Sigmoid colon (tissue), 7 donors: ENCODE results near the gene SDCCAG8. TPM values are rescaled to one million over a fixed set of nuclear protein-coding genes. Genes with fewer than 3 reads are reported as not detected.

Experiments used
- DNase-seq: peaks from one replicate; pipeline ENCODE4 v3.0.0-alpha.2; 2019
- H3K27ac ChIP-seq, 4 donors: fragments of 200-600 bp; sonication (generic); one replicate each; pipeline ENCODE4 v1.5.1; 2016 to 2019; ENCODE audit warnings: mild to moderate bottlenecking in 1 of 4
- H3K27me3 ChIP-seq, 3 donors: fragments of 200-600 bp; sonication (generic); one replicate each; pipeline ENCODE4 v1.5.1; 2019; ENCODE audit warnings: mild to moderate bottlenecking in 1 of 3
- H3K36me3 ChIP-seq, 4 donors: fragments of 200-600 bp; sonication (generic); one replicate each; pipeline ENCODE4 v1.5.1; 2016 to 2019
- H3K4me1 ChIP-seq, 4 donors: fragments of 200-600 bp; sonication (generic); one replicate each; pipeline ENCODE4 v1.5.1; 2017 to 2019
- H3K4me3 ChIP-seq, 4 donors: fragments of 200-600 bp; sonication (generic); one replicate each; pipeline ENCODE4 v1.5.1; 2017 to 2019; ENCODE audit warnings: mild to moderate bottlenecking in 2 of 4, moderate library complexity in 1 of 4
- H3K9me3 ChIP-seq, 4 donors: fragments of 200-600 bp in 3 of 4; sonication (generic) in 3 of 4; one replicate each; pipeline versions ENCODE4 v1.5.1 to v1.6.1; 2013 to 2019
- CTCF ChIP-seq, 4 experiments: fragments of 450-650 bp in 3 of 4; fragments of 200-600 bp in 1 of 4; IDR thresholded peaks; one replicate each; pipeline ENCODE4 v1.5.1; 2016 to 2019; ENCODE audit warnings: antibody characterized with exemption in 4 of 4, mild to moderate bottlenecking in 3 of 4, moderate library complexity in 2 of 4
- EP300 ChIP-seq, 4 donors: sonication (generic); formaldehyde crosslinking; IDR thresholded peaks; one replicate each; pipeline ENCODE4 v1.6.1; 2017; ENCODE audit warnings: antibody characterized with exemption in 4 of 4
- POLR2A ChIP-seq, 2 donors: fragments of 450-650 bp; IDR thresholded peaks; one replicate each; pipeline ENCODE4 v1.6.1; 2016; ENCODE audit warnings: antibody characterized with exemption in 2 of 2, mild to moderate bottlenecking in 2 of 2, moderate library complexity in 2 of 2
- POLR2AphosphoS5 ChIP-seq, 4 donors: sonication (generic); formaldehyde crosslinking; IDR thresholded peaks; one replicate each; pipeline ENCODE4 v1.6.1; 2017; ENCODE audit warnings: antibody characterized with exemption in 4 of 4
- WGBS, 2 donors: extraction: QIAGEN DNeasy Blood & Tissue Kit; methylation state at CpG; one replicate each; pipeline ENCODE4 v1.1.7; 2013; 5-methylcytosine and 5-hydroxymethylcytosine counted together
- intact Hi-C: fragments of 100-400 bp; cut with DNase I; formaldehyde crosslinking; loops from one replicate; pipeline ENCODE4 v1.15.1; 2023
- polyA plus RNA-seq, 3 donors: library from polyadenylated mRNA; stranded (reverse); fragments of 200-250 nt; gene quantifications; one replicate each; pipeline ENCODE4 v1.2.3, GENCODE V29; 2013
- total RNA-seq, 4 donors: library from RNA; depleted of rRNA; stranded (reverse); fragments of >200 nt; gene quantifications; one replicate each; pipeline ENCODE4 v1.1.0, GENCODE V29; 2016
- donor health status: healthy with polysubstance abuse.
- donor health status: Bipolar disorder and iron deficiency.
- donor health status: healthy.

SDCCAG8 gene
- total and polyA plus RNA-seq, 7 donors: 15.6 to 49.7 (median 30.3) TPM

GRCh38 chr1:243508943-243509342 is 253.1 kb downstream of the SDCCAG8 start:
- WGBS, 2 donors: 93 to 100% methylated on average over 1 of the region's 1 CpG

GRCh38 chr1:243510928-243511327 is 255.1 kb downstream of the SDCCAG8 start:
- H3K4me1 ChIP-seq: no peaks in the 10 kb centered on the region
- DNase-seq: no peak
- intact Hi-C loops: no loop called here
- 91 to 94% methylated on average over 3 of the region's 3 CpGs for WGBS, 2 donors
- H3K27me3 ChIP-seq: no peaks in the 10 kb centered on the region
- no peak overlapping the region for H3K4me3 ChIP-seq
- no peaks in the 10 kb centered on the region for H3K9me3 ChIP-seq
- no peak overlapping the region for H3K27ac ChIP-seq
- TF ChIP-seq POLR2AphosphoS5 (IDR thresholded peaks at IDR 0.05) (no peak), POLR2A (IDR thresholded peaks at IDR 0.05) (no peak), CTCF (IDR thresholded peaks at IDR 0.05) (no peak), EP300 (IDR thresholded peaks at IDR 0.05) (no peak)
- peaks cover 0 to 28% (median 7%) of the 10 kb centered on the region in 4 donors for H3K36me3 ChIP-seq

More at GRCh38 chr1:243508943-243509342, 253.1 kb downstream of the SDCCAG8 start:
- H3K4me1 ChIP-seq: no peaks in the 10 kb centered on the region
- H3K27ac ChIP-seq: no peak overlapping the region
- no peaks in the 10 kb centered on the region for H3K27me3 ChIP-seq
- no peaks in the 10 kb centered on the region for H3K9me3 ChIP-seq
- no peak overlapping the region for H3K4me3 ChIP-seq
- H3K36me3 ChIP-seq: peaks cover 0 to 47% (median 12%) of the 10 kb centered on the region in 4 donors
- DNase-seq: no peak
- intact Hi-C loops: no loop called here
- TF ChIP-seq CTCF (IDR thresholded peaks at IDR 0.05) (no peak), POLR2AphosphoS5 (IDR thresholded peaks at IDR 0.05) (no peak), EP300 (IDR thresholded peaks at IDR 0.05) (no peak), POLR2A (IDR thresholded peaks at IDR 0.05) (no peak)

- Histone ChIP-seq H3K36me3 (peaks cover 0 to 21% (median 7%) of the 10 kb centered on the region in 4 donors), H3K9me3 (no peaks in the 10 kb centered on the region), H3K27me3 (no peaks in the 10 kb centered on the region), H3K4me3 (no peak overlapping the region), H3K4me1 (no peaks in the 10 kb centered on the region), H3K27ac (no peak overlapping the region)
- no peak for DNase-seq
- intact Hi-C loops: no loop called here
- TF ChIP-seq POLR2A (IDR thresholded peaks at IDR 0.05) (no peak), CTCF (IDR thresholded peaks at IDR 0.05) (no peak), POLR2AphosphoS5 (IDR thresholded peaks at IDR 0.05) (no peak), EP300 (IDR thresholded peaks at IDR 0.05) (no peak)
- WGBS, 2 donors: 68 to 72% methylated on average over 7 of the region's 7 CpGs
These were observed 258.1 kb downstream of the SDCCAG8 start for GRCh38 chr1:243513726-243514491.

- WGBS, 2 donors: 64 to 85% methylated on average over 1 of the region's 1 CpG
- Histone ChIP-seq H3K9me3 (no peaks in the 10 kb centered on the region), H3K4me3 (no peak overlapping the region), H3K4me1 (no peaks in the 10 kb centered on the region), H3K36me3 (peaks cover 0 to 21% (median 7%) of the 10 kb centered on the region in 4 donors), H3K27me3 (no peaks in the 10 kb centered on the region), H3K27ac (no peak overlapping the region)
- TF ChIP-seq CTCF (IDR thresholded peaks at IDR 0.05) (no peak), POLR2AphosphoS5 (IDR thresholded peaks at IDR 0.05) (no peak), POLR2A (IDR thresholded peaks at IDR 0.05) (no peak), EP300 (IDR thresholded peaks at IDR 0.05) (no peak)
- intact Hi-C loops: no loop called here
- DNase-seq: no peak
These were observed 259.1 kb downstream of the SDCCAG8 start for GRCh38 chr1:243514927-243515326.
